GM19099 (cell line): Measurements from ENCODE around the gene FABP1.

Experiments
- POLR2A ChIP-seq: IDR thresholded peaks from 3 replicates; pipeline ENCODE4 v1.6.1; 2011; ENCODE audit warnings: low read depth; ENCODE audit not compliant: insufficient read length; ENCODE audit errors: extremely low read depth

The FABP1 gene

DNA sequence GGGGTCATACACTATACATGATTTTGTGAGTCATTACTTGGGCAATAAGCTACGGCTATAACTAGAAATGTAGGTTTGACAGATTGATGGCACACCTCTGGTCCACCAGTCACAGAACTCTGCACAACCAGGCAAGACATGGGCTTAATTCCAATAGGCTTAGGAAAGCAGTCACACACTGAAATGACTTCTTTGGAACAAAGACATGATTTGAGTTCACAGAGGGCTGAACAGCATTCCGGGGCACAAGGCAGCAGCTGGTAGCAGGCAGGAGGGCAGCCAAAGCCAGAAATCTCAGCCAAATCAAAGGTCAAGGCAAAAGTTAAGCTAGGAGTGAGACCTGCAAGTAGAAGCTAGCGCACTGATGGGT lies 27.4 kb downstream of the FABP1 start:
- TF ChIP-seq POLR2A = no peak

DNA sequence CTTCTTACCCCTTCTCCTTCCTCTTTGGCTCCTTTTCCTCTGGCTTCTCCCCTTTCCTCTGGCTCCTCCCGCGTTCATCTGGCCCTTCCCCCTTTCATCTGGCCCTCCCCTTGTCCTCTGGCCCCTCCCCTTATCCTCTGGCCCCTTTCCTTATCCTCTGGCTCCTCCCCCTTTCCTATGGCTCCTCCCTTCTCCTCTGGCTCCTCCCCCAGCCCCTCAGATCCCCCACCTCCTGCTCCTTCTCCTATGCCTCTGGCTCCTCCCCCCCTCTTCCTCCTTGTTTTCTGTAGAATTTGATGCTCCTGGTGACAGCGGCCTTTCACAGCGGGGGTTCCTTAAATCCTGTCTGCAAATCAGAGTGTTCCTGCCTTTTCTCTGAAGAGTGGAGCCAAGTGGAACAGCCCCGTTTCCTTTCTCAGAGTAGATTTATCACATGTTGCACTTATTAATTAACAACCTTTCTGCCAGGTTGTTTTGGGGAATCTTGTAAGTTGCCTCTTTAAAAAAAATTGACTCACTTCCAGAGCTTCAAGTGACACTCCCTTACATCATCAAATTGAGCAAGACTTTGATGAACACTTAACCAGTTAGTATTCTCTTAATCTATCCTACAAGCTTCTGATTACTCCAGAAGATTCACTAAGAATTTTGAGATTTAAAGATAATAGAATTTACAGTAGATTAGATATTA lies 27.9 kb downstream of the FABP1 start:
- no peak for TF ChIP-seq POLR2A

DNA sequence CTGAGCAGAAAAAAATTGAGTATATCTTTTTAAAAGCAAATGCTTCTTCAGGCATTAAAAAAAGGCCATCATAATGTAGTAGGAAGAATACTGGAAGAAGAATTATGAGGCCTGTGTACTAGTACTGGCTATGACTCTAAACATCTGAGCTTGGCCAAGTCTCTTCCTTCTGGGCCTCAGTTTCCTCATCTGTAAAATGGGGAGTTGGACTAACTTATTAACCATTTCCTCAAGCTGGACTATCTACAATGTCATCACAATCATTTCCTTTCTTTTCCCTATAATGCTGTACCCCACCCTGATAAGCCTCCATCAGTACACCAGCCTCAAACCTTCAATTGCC lies 29.3 kb downstream of the FABP1 start:
- no peak for TF ChIP-seq POLR2A

DNA sequence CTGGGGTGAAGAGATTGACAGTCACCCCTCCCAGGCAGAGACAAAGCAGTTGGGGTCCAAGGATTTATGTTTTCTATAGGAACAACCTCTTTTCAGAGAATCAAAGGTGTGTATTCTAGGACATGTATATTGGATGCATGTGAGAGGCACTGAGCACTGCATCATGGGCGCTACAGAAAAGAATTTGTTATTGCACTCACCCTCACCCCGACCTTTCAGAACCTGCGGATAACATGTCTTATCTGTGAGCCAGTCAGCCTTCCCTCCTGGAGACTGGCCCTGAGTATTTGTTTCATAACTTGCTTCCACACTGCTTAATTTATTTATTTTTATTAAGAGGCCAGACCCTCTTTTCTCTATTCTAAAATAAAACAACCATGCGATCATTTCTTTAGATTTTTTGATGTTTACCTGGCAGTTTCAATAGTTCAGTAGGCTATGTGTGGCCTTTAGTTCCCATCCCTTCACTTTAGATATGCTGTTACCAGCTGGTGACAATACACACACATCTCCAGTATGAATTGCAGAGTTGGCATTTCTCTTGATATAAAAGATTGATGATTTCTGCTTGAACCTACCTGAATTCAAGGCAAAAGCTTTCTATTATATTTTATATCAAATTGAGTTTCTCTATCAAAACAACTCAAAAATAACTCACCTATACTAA lies 29.8 kb downstream of the FABP1 start:
- no peak for TF ChIP-seq POLR2A

DNA sequence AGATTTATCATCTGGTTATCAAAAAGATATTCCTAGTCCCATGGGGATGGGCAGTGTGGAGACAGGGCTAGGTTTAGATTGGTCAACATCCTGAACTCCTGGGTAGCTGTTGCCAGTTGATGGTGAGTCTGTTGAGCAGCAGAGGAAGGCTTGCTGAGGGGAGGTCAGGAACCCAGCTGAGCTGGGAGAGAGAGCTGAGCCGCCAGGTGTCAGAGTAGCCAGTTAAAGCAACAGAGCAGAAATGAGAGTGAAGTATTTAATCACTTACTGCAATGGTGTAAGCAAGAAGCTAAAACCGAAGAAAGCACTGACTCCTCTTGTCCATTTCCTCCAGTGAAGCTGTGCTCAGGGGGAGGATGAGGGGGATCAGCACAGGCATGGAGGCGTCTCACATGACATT lies 30.7 kb downstream of the FABP1 start:
- TF ChIP-seq POLR2A = no peak

DNA sequence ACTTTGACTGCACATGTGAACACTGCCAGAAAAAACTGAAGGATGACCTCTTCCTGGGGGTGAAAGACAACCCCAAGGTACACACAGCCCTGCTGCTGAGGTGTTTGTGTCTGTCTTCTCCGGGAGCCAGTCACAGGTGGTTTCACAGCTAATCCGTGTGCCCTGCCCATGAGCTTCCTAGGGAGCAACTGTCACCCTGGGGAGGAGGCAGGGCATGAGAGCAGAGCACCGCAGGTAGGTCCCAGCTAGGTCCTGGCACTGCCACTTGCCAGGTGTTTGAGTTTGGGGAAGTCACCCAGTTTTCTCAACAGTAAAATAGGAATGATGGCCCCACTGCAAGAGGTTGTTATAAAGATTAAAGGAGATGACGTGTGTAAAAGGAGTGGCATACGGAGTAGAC lies 31.2 kb downstream of the FABP1 start:
- TF ChIP-seq POLR2A = no peak

DNA sequence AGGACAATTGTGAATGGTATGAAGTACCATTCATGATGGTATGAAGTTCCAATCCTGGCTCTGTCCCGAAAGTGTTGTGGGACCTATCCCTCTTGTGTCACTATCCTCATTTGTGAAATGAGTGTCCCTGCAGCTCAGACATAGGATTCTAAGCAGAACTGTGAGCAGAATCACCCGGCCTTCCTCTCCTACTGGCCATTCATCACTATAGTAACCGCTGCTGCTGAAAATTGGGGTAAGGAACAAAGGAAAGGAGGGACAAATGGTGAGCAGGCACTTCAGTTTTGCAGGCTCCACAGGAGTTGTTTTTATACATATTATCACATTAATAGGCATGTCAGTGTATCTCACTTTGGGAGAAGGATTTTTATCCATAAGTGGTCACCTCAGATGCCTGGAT lies 32.8 kb downstream of the FABP1 start:
- no peak for TF ChIP-seq POLR2A

DNA sequence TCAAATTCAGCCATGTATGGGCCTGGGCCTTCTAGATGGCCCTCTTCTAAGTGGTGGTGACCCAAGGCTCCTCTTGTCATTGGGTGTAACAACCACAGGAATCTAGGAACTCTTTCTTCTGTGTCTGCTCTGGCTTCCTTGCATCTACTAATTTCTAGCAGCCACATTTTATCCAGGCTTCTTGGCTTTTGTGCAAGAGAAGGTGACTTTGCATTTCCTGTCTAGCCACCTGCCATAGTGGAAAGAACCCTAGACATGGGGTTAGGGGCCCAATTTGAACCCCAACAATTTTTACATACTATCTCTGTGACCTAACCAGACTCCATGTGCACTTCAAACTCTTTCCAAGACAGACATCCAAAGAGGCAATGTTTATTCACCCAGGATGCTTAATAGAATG lies 35.1 kb downstream of the FABP1 start:
- TF ChIP-seq POLR2A = no peak

DNA sequence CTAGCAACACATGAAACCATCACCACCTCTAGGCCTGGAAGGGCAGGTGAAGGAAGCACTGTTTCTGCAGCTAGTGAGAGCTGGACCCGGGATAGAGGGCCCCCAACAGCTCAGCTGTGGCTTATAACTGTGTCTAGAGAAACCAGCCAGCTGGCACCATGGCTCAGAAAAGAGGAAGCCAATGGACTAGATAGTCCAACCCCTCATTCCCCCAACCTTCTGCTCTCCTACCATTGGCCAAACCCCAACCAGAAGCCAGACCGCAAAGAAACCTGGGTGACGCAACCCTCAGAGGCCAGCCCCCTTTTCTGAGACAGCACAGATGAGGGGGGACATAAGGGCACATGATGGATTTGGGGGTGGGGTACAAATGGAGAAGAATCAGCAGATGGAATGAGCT lies 35.9 kb downstream of the FABP1 start:
- no peak for TF ChIP-seq POLR2A

DNA sequence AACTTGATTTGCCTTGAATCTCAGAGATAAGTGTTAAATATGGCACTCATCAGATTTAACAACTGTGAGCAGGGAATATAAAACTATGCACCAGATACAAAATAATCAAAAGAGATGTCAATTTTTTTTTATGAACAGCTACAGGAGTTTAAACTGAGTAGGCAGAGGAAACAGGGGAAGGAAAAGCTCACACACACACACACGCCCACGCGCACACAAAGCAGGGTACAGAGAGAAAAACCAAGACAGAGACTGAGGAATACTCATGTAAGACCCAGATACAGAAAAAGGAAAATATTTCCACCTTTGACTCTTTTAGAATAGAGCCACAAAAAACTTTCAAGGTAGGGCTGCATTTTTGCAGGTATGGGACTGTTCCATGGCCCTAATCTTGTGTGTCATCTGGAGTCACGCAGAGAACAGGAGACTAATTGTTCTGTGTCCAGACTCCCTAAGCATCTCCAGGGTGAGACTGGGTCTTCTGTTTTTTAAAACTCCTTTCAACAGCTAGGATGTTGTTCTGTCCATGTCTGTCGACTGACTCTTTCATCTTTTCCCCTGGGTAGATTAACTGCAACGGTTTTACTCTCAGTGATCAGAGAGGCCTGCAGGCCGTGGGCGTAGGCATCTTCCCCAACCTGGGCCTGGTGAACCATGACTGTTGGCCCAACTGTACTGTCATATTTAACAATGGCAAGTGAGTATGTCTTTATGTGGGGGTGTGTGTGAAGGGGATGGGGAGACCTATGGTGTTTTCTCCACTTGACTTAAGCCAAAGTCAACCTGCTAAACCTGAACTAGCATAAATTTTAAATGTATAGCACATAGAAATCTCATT lies 37.2 kb downstream of the FABP1 start:
- no peak for TF ChIP-seq POLR2A

DNA sequence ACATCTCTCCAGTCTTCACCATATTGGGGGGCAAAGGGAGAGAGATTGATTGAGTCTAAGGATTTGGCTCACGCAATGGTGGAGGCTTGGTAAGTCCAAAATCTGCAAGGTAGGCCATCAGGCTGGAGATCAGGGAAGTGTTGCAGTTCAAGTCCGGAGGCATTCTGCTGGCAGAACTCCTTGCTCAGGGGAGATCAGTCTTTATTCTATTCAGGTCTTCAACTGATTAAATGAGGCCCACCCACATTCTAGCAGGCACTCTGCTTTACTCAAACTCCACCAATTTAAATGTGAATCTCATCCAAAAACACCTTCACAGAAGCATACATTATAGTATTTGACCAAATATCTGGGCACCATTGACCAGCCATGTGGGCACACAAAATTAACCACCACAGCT lies 38.9 kb downstream of the FABP1 start:
- no peak for TF ChIP-seq POLR2A

DNA sequence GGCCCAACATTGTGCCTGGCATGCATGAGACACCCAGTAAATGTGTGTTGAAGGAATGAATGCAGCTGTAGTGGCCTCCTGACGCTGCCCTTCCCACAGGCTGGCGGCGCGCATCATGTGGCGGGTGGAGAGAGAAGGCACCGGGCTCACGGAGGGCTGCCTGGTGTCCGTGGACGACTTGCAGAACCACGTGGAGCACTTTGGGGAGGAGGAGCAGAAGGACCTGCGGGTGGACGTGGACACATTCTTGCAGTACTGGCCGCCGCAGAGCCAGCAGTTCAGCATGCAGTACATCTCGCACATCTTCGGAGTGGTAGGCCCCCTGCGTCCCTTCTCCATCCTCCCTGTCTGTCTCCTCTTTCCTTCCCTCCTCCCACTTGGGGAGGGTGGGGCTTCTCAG lies 40.1 kb downstream of the FABP1 start:
- no peak for TF ChIP-seq POLR2A

DNA sequence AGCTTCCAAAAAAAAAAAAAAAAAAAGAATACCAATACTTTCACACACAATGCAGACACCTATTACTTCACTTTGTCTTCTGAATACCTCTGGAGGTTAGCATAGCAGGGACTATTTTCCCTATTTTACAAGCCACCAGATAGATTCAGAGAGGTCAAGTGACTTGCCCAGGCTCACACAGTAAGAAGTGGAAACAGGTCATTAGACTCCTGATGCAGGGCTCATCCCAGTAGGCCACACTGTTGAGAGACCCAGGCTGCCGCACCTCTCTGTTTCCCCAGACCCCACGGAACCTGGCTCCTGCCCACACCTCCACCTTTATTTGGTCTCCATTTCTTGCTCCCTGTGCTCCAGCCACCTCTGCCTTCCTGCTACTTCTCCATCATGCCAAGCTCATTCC lies 40.8 kb downstream of the FABP1 start:
- TF ChIP-seq POLR2A = no peak

DNA sequence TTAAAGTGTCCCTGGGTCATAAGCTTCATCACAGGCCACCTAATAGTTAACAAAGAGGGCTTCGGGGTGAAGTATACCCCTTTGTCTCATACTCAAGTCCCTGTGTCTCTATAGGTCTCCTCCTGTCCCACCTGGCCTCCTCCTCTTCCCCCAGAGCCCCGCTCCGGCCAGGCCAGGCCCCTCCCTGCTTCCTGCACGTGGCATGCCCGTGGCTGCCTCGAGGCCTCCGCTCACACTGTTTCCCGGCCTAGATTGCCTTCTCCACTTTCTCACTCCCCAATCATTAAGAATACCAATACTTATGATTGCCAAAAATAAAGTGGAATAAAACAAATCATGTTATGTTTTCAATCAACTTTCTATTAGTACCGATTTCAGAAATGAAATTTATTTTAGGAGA lies 41.5 kb downstream of the FABP1 start:
- TF ChIP-seq POLR2A = no peak

DNA sequence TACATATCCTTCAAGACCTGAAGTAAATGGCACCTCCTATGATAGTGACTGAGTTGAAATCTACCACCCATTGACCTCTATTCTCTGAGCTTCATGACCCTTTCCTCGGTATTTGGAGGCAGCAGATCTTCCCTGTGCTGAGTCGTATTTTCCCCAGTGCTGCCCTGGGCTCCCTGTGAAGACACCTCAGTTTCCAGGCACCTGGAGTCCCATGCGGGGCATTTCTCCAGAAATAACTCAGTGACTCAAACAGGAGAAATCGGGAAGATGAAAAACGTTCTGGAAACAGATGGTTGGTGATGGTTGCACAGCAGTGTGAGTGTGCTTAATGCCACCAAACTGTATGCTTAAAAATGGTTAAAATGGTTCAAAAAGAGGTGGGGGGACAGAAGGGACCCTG lies 42.3 kb downstream of the FABP1 start:
- no peak for TF ChIP-seq POLR2A

DNA sequence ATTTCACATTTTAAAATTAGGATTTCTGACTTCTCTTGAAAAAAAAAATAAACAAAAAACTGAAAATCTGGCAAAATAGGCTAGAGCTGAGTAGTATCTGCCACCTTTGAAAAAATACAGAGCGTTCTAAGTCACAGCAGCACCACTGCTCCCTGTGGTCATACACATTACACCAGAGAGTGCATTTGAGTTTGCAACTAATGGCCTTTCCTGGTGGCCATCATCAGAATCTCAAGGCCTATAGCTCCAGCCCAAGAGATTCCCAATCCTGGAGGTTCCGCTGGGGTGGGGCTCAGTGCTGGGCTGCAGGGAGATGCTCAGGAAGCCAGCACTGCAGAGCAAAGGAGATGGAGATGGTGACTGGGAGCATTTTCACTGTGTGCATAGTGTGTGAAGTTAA lies 42.8 kb downstream of the FABP1 start:
- TF ChIP-seq POLR2A = no peak
